NCI-H345 (cell line): ENCODE data around the gene RXRG.
A peak's percentile ranks its signal among the peaks of the same experiment; 100 is the strongest.

Source experiments
- DNase-seq: peaks from one replicate; lab custom pipeline; 2025; lab: John Stamatoyannopoulos, UW

RXRG gene

GRCh38 chr1:165409657-165410358, 35.1 kb downstream of the RXRG start:
- no peak for DNase-seq

- peak; percentile 46 for DNase-seq
Observed at GRCh38 chr1:165408518-165408917, 36.4 kb downstream of the RXRG start.

GRCh38 chr1:165407398-165407797, 37.5 kb downstream of the RXRG start:
- DNase-seq = no peak

DNA sequence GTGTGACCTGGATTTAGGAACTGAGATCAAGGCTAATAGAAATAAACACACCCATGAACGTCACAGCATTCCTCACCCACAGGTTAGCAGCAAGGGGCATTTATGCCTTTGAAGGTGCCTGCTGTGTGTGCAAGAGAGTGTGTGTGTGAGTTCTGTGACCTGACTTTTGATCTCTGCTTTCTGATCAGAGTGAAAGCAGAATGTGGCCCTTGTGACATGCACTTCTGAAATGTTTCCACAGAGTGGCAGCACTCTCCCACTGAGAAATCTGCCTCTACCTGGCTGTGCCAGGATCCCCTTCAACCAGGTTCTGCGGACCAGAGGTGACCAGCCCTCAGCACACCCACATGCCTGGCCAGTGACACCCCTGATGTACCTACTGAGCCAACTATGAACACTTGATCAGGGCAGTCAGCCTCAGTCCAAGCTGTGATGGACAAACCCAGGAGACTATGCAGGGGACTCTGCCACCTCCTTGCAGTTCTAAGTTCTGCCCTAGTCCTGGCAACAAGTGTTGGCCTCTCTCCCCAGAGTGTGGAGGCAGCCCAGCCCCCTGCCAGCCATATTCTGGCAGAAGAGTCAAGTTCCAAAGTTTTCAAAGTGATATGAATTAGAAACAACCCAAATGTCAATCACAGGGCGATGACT, 41.0 kb downstream of the RXRG start:
- DNase-seq = peak; percentile 31

- DNase-seq = no peak
Observed at GRCh38 chr1:165402517-165403111, 42.3 kb downstream of the RXRG start.

DNA sequence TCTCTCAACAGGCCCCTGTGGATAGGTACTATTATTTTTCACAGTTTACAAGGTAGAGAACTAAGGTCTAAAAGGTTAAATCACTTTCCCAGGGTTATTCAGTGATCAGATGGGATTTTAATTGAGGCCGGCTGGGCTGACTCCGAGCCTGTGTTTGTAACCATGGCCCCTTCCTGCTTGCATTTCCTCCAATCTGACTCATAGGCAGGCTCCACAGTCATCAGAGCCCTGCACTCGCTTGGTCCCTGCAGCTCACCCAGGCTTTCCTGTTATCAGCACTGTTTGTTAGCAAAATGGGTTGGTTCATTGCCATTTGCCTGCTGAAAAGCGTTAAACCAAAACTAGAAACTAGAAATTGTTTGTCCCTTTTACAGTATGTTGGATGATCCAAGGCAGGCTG, 47.0 kb downstream of the RXRG start:
- no peak for DNase-seq

DNA sequence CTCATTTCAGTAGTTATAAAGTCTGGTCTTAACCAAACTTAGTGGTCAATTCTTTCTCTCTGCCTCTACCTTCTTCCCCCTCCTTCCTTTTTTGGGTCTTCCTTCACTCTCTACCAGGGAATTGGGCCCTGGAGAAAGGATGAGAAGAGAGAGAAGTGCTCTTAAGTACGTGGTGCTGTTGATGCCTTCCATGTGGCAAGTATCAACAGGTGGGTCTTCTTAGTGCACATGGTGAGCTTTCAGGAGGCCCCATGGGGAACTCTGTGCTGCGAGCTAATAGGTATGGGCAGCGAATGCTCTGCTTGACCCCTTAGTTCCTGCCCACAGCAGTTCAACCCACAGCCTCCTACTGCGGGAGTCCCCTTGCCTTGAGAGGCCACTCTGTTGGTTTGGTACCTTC, 49.0 kb downstream of the RXRG start:
- DNase-seq = no peak

DNA sequence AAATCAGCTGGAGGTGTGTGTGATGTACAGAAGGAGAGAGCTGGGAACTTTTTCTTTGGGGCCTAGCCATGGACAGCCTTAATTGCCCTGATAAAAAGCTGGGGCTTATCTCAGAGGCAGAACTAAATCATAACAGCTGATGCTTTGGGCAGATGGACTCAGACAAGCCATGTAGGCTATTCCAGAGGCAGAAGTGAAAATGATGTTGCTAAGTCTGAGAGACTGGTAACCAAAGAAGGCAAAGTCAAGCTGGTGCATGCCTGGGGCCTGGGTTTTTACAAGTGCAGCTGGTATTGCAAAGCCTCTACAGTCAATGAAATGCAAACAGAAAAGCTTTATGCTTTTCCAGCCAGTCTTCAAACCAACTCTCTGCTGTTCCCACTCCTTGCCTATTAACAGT, 49.4 kb downstream of the RXRG start:
- peak; percentile 56 for DNase-seq

DNA sequence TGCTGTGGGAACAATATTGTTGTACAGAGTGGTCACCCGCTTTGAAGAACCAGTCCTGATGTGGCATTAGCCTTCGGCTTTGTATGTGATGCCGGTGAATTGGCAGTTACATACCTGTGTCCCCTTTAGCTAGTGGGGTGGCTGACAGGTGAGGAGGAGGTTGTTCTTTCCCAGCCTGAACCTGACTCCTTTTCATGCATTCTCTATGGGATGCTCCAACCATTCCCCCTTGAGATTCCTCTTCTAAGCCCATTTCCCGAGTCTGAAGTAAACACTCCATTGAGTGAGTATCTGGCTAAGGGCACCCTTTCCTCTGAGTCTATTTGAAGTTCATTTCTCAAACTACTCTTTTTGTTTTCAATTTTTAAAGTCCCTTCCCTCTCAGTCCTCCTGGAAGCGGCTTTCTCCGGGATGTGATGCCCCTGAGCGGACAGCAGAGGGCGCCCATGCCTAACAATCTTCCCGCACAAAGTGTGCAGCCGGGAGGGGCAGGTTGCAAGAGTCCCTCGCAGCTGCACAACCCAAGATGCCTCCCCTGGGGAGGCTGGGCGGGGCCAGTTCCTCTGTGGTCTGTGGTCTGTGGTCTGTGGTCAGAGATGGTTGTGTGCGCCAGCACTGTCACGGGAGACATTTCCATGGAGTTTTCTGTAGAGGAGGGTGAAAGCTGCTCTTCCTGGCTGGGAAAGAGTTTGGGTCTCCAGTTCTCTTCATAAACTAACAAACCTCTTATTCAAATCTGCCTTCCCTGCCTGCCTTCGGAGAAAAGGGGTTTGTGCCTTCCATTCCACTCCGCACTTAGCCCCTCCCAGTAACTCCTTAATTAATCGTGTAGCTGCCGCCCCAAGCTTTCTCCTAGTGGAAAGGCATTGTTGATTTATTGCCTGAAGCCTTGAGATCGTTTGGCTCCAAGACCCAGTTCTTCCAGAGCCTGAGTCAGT, 52.0 kb downstream of the RXRG start:
- DNase-seq = peak; percentile 76

GRCh38 chr1:165389609-165390008, 55.3 kb downstream of the RXRG start:
- no peak for DNase-seq

DNA sequence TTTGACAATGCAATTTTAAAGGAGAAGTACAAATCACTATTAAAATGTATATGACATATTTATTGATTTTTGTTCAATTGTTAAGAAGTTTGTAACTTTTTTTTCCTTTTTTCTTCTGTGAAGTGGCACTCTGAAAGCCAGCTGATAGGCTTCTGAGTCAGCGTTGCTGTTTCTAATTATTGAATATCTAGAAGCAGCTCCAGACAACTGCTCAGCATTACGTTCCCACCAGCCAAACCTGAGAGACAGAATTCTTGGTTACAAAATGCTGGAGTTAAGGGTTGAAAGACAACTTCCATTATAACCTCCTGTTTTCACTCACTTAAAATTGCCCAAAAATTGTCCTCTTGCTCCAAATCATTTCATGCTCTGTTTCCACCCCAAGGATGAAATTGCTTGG, 57.0 kb downstream of the RXRG start:
- no peak for DNase-seq

GRCh38 chr1:165387505-165387904, 57.4 kb downstream of the RXRG start:
- DNase-seq = no peak

DNA sequence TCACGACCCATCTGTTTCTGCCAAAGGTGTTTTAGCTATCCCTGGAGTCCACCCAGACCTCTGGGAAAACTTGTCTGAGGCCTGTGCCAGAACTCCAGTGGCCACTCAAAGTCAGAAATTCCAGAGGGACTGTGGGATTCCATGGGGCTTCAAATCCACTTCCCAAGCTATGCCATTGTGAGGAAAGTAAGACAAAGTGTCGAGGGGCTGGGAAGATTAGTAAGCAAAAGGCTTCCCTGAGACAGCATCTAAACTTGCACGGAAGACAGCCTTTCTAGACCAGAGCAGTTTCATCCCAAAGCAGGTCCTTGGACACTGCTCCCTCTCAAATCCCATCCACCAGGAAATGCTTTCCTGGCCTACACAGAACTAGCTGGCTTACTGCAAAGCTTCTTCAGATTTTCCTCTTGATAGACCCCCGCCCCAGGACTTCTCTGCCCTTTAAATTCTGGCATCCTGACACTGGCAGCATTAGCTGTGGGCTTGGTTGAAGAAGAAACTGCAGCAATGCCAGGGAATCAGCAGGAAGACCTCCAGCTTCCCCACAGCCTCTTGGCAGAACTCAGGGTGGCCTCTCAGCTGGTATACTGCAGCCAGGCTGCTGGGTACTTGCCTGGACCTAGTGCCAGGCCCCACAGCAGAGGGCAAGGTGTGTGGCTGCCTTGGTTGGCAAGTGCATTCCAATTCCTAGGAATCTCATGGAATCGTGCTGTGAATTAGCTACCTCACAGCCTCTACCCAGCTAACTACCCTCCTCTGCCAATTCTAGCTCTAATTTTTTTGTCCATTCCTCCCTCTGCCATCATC, 61.1 kb downstream of the RXRG start:
- no peak for DNase-seq

DNA sequence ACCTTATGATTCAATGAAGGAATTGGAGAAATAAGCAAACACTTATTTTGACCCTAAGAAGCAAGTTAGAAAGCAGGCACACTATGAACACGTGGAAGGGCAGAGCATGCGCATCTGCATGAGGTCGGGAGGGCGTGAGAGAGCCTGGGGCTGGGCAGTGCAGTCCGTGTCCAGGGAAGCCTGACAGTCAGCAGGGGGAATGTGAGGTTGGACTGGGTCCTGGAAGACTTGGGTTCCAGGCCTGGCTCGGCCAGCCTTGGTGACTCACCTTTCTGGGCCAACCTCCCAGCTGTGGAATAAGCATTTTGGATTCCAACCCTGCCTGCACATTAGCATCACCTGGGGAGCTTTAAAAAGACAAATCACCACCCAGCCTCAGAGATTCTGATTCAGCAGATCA, 61.9 kb downstream of the RXRG start:
- no peak for DNase-seq

- DNase-seq = no peak
Observed at GRCh38 chr1:165381745-165382505, 63.0 kb downstream of the RXRG start.

DNA sequence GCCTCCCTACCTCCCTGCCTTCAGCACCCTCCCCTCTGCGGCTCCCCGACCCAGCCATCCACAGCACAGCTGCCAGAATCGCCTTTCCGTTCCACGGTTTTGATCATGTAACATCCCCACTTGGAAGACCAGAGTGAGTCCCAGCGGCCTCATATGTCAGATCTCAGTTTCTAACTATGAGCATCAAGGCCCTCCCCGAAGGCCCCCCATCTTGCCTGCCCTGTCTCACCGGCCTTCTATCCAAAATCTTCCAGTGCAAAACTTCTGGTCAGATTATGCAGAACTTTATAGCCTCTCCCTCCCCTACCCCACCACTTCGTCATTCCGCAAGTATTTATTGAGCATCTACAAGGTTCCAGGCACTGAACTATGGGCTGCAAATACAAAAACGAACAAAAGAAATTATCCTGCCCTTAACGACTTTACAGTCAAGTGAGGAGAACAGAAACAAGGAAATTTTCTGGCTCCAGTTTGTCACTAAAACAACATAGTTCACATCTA, 68.1 kb downstream of the RXRG start:
- no peak for DNase-seq

GRCh38 chr1:165376041-165376810, 68.7 kb downstream of the RXRG start:
- peak; percentile 9 for DNase-seq

DNA sequence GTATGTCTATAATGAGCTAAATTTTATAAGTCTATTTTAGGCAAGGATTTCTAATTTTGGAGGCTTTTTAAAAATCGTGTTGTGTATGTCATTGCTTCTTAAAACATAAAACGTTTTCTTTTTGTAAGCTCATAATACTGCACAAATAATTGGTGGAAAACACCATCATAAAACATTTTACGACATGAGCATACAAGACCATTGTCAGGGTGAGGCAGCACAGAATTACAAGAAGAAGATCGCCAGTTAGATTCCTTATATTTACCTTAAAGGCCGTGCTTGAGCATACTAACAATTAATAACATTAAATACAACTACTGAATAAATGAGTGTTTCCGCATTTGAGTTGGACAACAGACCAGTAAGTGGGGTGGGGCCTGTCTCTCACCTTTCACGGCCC, 69.3 kb downstream of the RXRG start:
- no peak for DNase-seq

DNA sequence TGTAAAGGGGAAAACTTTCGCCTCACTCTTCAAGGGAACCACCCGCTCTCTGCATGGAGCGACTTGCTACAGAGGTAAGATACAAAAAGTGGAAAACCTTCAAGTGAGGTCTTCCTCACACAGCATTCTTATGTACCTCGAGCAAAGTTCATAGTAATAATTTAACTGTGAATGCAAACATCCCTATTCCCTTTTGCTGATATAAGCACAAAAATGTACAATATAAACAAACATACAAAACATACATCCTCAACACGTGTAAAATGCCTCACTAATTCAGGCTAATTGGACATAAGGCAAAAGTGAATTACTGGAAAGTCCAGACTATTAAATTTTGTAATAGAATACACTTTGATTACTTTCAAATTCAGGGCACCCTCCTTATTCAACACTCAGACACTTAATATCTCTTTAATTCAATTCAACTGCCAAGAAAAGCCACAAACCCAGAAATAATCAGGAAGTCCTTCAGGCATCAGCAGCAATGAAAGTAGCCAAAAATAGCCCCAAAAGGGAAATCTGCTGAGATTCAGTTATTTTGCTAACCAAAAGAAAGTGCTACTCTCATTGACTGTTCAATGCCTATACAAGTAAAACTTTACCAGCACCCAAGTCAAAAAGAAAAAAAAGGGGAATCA, 73.2 kb downstream of the RXRG start:
- no peak for DNase-seq
